Measurements from ENCODE around the gene MED25.

Gene MED25

GRCh38 chr19:49844138-49845095 is 26.3 kb downstream of the MED25 start:
- DNase-seq (ENCODE audit: low read depth): no peak

DNA sequence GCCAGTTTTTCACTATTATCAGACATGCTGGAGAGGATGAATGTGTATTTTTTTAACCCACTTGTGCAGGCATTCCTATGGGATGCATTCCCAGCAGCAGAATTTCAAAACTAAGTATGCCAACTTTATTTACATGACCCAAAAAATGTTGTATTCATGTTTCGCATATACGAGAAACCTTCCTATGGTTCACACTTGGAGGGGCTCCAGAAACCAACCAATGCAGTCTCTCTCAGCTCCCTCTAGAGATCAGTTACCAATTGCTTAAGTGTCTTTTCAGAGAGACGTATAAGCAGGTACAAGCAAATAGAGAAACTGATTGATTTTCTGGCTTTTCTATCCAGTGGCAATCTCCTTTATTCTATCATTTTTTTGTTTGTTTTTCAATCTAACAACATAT is 27.3 kb downstream of the MED25 start:
- no peak for DNase-seq (ENCODE audit: low read depth)

- no peak for DNase-seq (ENCODE audit: low read depth)
These were observed 28.3 kb downstream of the MED25 start for GRCh38 chr19:49846408-49846807.

GRCh38 chr19:49847731-49848696 is 29.9 kb downstream of the MED25 start:
- DNase-seq (ENCODE audit: low read depth): peak; percentile 64

DNA sequence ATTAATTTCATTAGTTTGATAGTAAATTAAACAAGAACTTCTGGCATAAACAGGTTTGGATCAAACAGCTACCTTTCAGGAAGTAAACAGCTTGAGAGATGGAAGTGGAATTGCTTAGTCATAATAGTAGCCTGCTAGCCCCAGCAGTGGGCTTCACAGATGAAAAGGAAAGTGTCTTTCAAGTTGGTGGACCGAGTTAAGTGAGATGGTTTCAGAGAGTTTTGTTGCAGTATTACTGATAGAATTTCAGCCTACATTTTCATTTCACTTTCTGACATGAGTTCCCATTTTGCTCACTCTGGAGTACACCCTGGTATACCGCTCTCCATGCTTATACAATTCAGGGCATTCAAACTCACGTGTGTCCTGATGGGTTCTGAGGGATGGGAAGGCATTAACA is 30.8 kb downstream of the MED25 start:
- no peak for DNase-seq (ENCODE audit: low read depth)

- no peak for DNase-seq (ENCODE audit: low read depth)
These were observed 31.5 kb downstream of the MED25 start for GRCh38 chr19:49849433-49850220.

DNA sequence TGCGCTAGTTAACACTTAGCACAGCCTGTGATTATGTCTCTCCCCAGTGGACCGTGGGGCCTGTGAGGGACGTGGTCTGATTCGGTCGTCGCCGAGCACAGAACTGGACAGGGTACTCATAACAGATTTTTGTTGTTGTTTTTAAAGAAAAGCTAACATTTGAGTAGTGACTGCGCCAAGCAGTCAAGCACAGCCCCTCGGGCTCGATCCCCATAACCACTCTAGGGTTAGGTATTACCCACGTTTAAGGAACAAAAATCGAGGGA is 32.1 kb downstream of the MED25 start:
- no peak for DNase-seq (ENCODE audit: low read depth)

DNA sequence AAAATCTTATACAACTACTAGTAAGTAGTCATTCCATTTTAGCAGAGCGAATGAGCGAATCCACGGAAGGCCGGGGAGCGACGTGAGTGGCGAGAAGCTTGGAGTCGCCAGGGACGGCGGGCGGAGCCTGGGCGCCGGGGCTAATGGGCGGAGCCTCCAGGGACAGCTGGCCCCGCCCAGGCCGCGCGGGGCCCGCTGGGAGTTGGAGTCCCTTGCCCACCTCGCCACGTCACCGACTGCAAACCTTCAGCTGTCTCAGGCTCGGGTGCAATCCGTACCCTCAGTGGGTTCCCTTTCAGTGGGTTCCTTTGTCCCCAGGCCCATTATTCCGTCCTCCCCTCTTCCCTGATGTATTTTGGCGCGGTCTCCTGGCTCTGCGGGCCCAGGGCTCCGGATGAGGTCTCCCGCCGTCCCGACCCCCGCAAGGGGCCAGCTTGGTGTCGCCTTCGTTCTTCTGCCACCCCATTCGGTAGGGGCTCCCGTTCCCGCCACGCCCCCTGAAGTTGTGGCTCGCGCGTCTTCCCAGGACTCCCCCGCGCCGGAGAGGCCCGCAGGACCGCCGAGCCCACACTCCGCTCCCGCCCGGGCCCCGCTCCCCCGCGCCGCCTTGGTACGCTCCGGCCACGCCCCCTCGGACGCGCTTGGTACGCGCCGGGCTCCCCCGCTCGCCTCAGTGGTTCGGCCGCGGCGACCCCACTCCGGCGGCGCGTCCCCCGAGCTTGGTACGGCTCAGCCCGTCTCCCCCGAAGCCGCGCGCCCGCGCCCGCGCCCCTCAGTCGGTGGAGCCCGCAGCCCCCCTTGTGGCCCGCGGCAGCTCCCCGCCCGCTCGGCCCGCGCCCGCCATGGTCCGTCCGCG is 32.6 kb downstream of the MED25 start, which contains the start of gene PTOV1:
Gene PTOV1 (plus strand): TSS at position 673 of the 856 bp plus-strand sequence.
- DNase-seq (ENCODE audit: low read depth): peak; percentile 40

DNA sequence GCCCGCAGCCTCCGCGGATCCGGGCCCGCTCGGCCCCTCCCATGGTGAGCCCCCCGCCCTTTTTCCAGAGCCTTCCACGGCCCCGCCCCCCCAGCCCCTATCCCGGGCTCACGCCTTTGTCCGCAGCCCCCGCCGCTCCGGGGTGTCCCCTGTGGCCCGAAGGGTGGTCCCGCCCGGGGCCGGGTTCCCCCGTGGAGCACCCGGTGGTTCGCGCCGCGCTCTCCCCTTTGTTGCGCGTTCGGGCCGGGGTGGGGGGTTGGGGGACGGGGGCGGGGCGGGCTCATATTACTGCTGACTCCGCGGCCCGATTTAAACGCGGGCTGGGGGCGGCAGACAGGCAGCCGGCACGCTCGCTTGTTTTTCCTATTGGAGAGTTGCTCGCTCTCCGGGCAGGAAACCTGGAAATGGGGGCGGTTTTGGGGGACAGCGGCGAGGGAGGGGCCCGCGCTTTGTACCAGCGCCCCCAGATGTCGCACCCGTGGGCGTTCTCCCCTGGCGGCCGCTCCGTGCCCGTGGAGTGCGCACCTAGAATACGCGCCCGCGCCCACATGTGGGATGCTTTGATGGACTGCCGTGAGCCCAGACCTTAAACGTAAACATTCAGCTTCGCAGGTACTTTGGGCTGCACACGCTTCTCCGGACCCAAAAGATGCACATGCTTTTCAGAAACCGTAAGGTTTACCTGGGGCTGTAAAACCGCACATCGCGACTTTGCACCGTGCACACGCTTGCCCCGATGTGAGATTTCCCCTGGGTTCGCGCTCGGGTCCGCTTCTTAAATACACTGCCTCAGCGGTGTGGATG is 33.6 kb downstream of the MED25 start:
- no peak for DNase-seq (ENCODE audit: low read depth)

GRCh38 chr19:49852631-49853126 is 34.6 kb downstream of the MED25 start:
- DNase-seq (ENCODE audit: low read depth): no peak

GRCh38 chr19:49853852-49854377 is 35.8 kb downstream of the MED25 start:
- no peak for DNase-seq (ENCODE audit: low read depth)

GRCh38 chr19:49854378-49855263 is 36.5 kb downstream of the MED25 start:
- no peak for DNase-seq (ENCODE audit: low read depth)

DNA sequence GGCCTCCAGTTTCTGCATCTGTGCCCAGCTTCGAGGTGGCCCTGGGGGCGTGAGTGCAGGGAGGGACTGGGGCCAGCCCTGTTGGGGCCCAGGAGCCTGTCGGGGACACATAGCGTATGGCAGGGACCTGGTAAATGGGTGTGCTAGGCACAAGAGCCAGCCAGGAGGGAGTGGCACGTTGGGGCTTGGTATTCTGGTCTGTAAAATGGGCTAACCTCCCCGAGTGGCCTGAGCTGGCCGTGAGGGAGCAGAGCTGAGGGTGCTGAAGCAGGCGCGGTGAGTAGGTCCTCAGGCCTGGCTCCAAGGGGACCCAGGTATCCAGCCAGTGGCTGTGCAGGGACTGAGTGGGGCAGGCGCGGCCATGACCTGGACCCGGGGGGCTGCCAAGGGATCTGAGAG is 37.2 kb downstream of the MED25 start:
- no peak for DNase-seq (ENCODE audit: low read depth)

- no peak for DNase-seq (ENCODE audit: low read depth)
These were observed 37.8 kb downstream of the MED25 start for GRCh38 chr19:49855676-49856573.

DNA sequence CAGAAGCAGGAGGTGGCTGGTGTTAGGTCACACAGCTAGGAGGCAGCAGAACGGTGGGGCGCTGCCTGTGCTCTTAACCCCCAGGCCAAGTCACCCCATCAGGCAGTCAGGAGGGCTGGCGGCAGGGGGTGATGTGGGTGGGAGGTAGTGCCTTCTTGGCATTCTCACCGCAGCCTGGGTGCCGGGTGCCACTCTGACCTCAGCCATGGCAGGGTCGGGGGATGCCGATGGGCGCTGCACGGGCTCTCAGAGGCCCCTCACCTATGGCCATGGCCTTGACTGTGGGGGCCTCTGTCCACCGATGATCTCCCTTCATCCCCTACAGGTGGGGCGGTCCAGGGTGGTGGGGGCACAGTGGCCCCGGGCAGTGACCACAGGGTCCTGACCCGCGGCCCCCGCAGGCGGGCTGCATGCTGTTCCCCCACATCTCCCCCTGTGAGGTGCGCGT is 38.5 kb downstream of the MED25 start:
- no peak for DNase-seq (ENCODE audit: low read depth)

DNA sequence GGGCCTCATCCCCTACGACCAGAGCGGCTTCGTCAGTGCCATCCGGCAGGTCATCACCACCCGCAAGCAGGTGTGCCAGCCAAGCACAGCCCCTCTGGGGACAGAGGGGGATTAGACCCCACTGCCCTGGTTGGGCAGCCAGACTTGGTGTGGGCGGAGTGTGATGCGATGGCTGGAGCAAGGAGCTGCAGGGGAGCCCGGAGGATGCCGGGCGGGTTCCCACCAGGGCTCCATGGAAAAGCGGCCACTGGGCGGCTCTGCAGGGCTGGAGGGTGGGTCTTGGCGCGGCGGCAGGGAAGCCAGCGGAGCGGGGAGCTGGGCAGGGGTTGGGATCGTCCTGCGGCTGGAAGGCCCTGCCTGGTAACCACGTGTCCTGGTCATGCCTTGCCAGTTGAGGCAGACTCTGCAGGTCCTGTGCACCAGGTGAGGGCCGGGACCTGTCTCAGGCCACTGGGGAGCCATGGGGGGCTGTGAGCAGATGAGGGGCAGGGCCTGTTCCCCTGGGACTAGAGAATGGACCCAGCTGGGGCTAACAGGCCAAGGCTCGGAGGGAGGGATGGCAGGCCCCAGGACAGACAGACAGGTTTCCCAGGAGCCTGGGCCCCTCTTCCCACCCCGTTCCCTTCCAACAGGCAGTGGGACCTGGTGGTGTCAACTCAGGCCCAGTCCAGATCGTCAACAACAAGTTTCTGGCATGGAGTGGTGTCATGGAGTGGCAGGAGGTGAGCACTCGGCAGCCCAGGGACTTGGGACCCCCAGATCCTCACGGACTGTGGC is 39.2 kb downstream of the MED25 start:
- no peak for DNase-seq (ENCODE audit: low read depth)

DNA sequence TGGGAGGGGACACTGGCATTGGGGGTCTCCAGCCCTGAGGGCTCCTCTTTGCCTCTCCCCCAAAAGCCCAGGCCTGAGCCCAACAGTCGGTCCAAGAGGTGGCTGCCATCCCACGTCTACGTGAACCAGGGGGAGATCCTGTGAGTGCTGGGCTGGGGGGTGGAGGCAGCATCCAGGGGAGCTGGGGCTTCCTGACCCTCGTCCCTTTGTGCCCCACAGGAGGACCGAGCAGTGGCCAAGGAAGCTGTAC is 39.7 kb downstream of the MED25 start:
- DNase-seq (ENCODE audit: low read depth): no peak

Measured in GM04503 (cell line).